Subcutaneous adipose tissue (tissue), 4 donors: ENCODE measurements around the gene ATP2A2. TPM values are rescaled to one million over a fixed set of nuclear protein-coding genes. Genes with fewer than 3 reads are reported as not detected.

Experiments
- total RNA-seq, 4 donors: library from RNA; depleted of rRNA; stranded (reverse); fragments of >200 nt; gene quantifications; one replicate each; pipeline ENCODE4 v1.1.0, GENCODE V29; 2016
- TF ChIP-seq, protein P1 (sequence below): fragments of 450-650 bp; IDR thresholded peaks from one replicate; pipeline ENCODE4 v1.5.1; 2016; ENCODE audit warnings: low read depth, mild to moderate bottlenecking, control low read depth, antibody characterized with exemption, moderate library complexity

Gene ATP2A2
- total RNA-seq, 4 donors from 2014 or later, result 75.7 to 152 (median 91.4) TPM

- TF ChIP-seq, protein P1, sequence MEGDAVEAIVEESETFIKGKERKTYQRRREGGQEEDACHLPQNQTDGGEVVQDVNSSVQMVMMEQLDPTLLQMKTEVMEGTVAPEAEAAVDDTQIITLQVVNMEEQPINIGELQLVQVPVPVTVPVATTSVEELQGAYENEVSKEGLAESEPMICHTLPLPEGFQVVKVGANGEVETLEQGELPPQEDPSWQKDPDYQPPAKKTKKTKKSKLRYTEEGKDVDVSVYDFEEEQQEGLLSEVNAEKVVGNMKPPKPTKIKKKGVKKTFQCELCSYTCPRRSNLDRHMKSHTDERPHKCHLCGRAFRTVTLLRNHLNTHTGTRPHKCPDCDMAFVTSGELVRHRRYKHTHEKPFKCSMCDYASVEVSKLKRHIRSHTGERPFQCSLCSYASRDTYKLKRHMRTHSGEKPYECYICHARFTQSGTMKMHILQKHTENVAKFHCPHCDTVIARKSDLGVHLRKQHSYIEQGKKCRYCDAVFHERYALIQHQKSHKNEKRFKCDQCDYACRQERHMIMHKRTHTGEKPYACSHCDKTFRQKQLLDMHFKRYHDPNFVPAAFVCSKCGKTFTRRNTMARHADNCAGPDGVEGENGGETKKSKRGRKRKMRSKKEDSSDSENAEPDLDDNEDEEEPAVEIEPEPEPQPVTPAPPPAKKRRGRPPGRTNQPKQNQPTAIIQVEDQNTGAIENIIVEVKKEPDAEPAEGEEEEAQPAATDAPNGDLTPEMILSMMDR, result no peak
These were observed 36.2 kb upstream of the ATP2A2 start for GRCh38 chr12:110244829-110245228.

DNA sequence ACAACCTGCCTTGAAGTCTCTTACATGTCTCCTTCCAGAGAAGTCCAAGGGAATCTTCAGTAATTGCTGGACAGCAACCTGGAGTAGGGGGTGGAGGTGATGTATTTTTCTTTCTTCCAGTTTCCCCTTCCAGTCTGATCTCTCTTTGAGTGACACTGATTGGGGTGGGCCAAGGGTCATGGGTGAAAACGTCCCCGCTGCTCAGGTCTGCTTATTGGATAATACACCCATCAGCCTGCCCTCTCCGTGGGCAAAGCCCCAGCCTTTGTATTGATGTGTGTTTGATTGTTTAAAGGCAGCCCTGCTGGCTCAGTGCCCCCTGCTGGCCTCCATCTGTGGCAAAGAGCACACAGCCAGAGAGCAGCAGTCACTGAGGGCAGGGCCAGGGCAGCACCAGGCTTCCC lies 35.7 kb upstream of the ATP2A2 start:
- TF ChIP-seq, protein P1, result no peak

- TF ChIP-seq, protein P1, result no peak
These were observed 34.3 kb upstream of the ATP2A2 start for GRCh38 chr12:110246636-110247339.

- TF ChIP-seq, protein P1, result no peak
These were observed 33.5 kb upstream of the ATP2A2 start for GRCh38 chr12:110247340-110248095.

- TF ChIP-seq, protein P1, result no peak
These were observed 33.0 kb upstream of the ATP2A2 start for GRCh38 chr12:110248096-110248447.

DNA sequence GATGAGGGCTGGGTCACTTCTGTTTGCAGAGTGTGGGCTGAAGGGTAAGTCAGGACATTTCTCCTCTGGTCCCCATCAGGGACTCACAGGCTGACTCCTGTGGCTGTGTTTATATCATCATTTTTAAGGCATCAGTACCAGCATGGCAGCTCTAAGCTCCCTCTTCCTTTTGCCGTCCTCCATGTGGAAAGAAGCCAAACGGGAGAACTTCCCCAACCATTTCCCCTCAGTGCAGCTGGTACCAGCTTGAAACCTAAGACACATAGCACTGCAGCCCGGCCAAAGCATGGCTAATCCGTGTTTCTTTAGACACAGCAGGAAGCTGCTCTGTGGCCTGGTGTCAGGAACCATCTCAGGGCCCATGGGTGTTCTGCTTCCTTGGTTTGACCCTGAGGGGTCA lies 31.9 kb upstream of the ATP2A2 start:
- TF ChIP-seq, protein P1, result no peak

GRCh38 chr12:110249716-110250225 lies 31.3 kb upstream of the ATP2A2 start:
- TF ChIP-seq, protein P1, result no peak
